ENCODE data around the gene TMEM115. TPM values are rescaled to one million over a fixed set of nuclear protein-coding genes. Genes with fewer than 3 reads are reported as not detected.

The TMEM115 gene
- total and polyA plus RNA-seq, 7 donors: 20.4 to 49.6 (median 29.1) TPM

DNA sequence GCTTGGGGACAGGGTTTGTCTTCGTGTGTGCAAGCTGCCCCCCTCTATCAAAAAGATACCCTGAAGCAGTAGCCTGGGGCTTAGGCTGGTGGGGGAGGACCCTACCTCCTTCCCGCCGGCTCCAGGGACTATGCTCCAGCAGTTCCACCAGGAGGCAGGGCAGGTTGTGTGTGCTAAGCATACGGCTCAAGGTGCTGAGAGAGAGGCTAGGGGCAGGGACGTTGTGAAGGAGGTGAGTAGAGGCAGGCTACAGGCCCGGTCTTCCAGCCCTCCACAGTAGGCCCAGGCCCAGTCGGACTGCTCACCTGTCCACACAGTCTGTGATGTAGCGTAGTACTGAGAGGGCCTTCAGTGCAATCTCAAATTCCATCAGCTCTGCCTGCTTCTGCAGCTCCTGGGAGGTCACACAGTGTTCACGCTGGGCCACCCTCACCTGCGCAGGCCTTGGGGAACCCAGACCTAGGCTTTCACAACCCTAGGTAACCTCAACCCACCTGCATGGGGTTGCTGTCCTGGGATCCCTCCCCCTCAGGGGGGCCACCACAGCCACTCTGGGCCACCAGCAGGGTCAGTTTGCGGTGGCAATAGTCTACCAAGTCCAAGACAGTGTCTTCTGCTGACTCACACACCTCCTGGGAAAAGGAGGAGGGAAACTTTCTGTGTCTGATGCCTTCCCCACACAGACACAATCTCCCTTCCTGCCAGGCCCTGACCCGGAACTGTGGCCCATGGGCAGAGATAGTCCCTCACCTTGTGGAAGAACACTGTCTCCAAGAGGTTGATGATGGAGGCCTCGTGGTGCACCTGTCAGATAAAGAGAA is 16.3 kb downstream of the TMEM115 start:
- peaks cover 26% of the 10 kb centered on the region for H3K4me1 ChIP-seq
- DNase-seq: no peak
- peaks cover 0 to 8% of the 10 kb centered on the region in 2 donors for H3K36me3 ChIP-seq (ENCODE audit: insufficient read depth in 1 of 2, low read depth in 1 of 2)
- H3K27ac ChIP-seq: no peak overlapping the region
- no peak overlapping the region for H3K4me3 ChIP-seq
- TF ChIP-seq, protein P1, sequence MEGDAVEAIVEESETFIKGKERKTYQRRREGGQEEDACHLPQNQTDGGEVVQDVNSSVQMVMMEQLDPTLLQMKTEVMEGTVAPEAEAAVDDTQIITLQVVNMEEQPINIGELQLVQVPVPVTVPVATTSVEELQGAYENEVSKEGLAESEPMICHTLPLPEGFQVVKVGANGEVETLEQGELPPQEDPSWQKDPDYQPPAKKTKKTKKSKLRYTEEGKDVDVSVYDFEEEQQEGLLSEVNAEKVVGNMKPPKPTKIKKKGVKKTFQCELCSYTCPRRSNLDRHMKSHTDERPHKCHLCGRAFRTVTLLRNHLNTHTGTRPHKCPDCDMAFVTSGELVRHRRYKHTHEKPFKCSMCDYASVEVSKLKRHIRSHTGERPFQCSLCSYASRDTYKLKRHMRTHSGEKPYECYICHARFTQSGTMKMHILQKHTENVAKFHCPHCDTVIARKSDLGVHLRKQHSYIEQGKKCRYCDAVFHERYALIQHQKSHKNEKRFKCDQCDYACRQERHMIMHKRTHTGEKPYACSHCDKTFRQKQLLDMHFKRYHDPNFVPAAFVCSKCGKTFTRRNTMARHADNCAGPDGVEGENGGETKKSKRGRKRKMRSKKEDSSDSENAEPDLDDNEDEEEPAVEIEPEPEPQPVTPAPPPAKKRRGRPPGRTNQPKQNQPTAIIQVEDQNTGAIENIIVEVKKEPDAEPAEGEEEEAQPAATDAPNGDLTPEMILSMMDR (IDR thresholded peaks at IDR 0.05): no peak
- ATAC-seq: no peak
- no peaks in the 10 kb centered on the region for H3K9me3 ChIP-seq
- WGBS, 3 donors: 84 to 89% (median 86%) methylated on average over 13 of the region's 13 CpGs
- no peaks in the 10 kb centered on the region for H3K27me3 ChIP-seq (ENCODE audit: insufficient read depth in 3 of 3, low read length in 2 of 3)
- intact Hi-C loops (cut with DNase I): no loop called here

- no peaks in the 10 kb centered on the region for H3K36me3 ChIP-seq (ENCODE audit: insufficient read depth in 1 of 2, low read depth in 1 of 2)
- H3K27me3 ChIP-seq (ENCODE audit: insufficient read depth in 3 of 3, low read length in 2 of 3): no peaks in the 10 kb centered on the region
- no peaks in the 10 kb centered on the region for H3K9me3 ChIP-seq
- no peak overlapping the region for H3K27ac ChIP-seq
- TF ChIP-seq, protein P1 (IDR thresholded peaks at IDR 0.05): no peak
- intact Hi-C loops (cut with DNase I): no loop called here
- H3K4me3 ChIP-seq: no peak overlapping the region
- DNase-seq: no peak
- WGBS, 3 donors: 88 to 93% (median 90%) methylated on average over 13 of the region's 13 CpGs
- ATAC-seq: no peak
- peaks cover 26% of the 10 kb centered on the region for H3K4me1 ChIP-seq
Observed at GRCh38 chr3:50341996-50342650, 17.2 kb downstream of the TMEM115 start.

GRCh38 chr3:50341537-50341936 is 17.8 kb downstream of the TMEM115 start:
- TF ChIP-seq, protein P1 (IDR thresholded peaks at IDR 0.05): no peak
- DNase-seq: no peak
- no peaks in the 10 kb centered on the region for H3K36me3 ChIP-seq (ENCODE audit: insufficient read depth in 1 of 2, low read depth in 1 of 2)
- no peak for ATAC-seq
- H3K4me3 ChIP-seq: peak overlapping the region; percentile 93
- 87 to 94% (median 93%) methylated on average over 8 to 9 of the region's 9 CpGs for WGBS, 3 donors
- H3K27me3 ChIP-seq (ENCODE audit: insufficient read depth in 3 of 3, low read length in 2 of 3): no peaks in the 10 kb centered on the region
- peaks cover 26% of the 10 kb centered on the region for H3K4me1 ChIP-seq
- no peak overlapping the region for H3K27ac ChIP-seq
- intact Hi-C loops (cut with DNase I): no loop called here
- H3K9me3 ChIP-seq: no peaks in the 10 kb centered on the region

DNA sequence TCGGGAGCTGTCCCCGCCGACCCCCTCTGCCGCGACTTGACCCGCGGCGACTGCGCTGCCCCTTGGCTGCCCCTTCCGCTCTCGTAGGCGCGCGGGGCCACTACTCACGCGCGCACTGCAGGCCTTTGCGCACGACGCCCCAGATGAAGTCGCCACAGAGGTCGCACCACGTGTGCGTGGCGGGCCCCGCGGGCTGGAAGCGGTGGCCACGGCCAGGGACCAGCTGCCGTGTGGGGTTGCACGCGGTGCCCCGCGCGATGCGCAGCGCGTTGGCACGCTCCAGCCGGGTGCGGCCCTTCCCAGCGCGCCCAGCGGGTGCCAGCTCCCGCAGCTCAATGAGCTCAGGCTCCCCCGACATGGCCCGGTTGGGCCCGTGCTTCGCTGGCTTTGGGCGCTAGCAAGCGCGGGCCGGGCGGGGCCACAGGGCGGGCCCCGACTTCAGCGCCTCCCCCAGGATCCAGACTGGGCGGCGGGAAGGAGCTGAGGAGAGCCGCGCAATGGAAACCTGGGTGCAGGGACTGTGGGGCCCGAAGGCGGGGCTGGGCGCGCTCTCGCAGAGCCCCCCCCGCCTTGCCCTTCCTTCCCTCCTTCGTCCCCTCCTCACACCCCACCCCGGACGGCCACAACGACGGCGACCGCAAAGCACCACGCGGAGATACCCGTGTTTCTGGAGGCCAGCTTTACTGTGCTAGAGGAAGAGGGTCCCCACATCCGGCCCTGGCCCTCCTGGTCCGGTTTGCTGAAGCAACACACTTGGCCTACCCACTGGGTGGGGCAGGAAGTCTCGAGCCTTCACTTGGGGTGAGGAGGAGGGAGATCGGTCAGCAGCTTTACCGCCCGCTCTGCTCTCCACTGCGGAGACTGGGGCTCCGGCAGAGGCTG is 18.6 kb downstream of the TMEM115 start, which contains the start of gene RASSF1:
TSS of gene RASSF1 (minus strand) at position 389 of the 882 bp plus-strand sequence. CDS start at position 358, 31 bp downstream.
- DNase-seq (peak; percentile 78 to 86), ATAC-seq (peak in 2 of 4 donors; percentile 3)
- H3K27me3 ChIP-seq (ENCODE audit: insufficient read depth in 3 of 3, low read length in 2 of 3): no peaks in the 10 kb centered on the region
- intact Hi-C loops (cut with DNase I): no loop called here
- WGBS, 3 donors: 11 to 18% (median 12%) methylated on average over 68 to 85 of the region's 85 CpGs
- peak within 1 kb of the TSS; percentile 95 for H3K27ac ChIP-seq
- TF ChIP-seq, protein P1 (IDR thresholded peaks at IDR 0.05): no peak
- no peaks in the 10 kb centered on the region for H3K9me3 ChIP-seq
- H3K4me1 ChIP-seq: peaks cover 29% of the 10 kb centered on the region
- H3K4me3 ChIP-seq: peak within 1 kb of the TSS; percentile 93
- no peaks in the 10 kb centered on the region for H3K36me3 ChIP-seq (ENCODE audit: insufficient read depth in 1 of 2, low read depth in 1 of 2)

Measured in psoas muscle (tissue), 8 donors.